OCI-LY1 (cell line): Measurements from ENCODE around the gene TST.

Source experiments
- EZH2 ChIP-seq: fragments of 200-600 bp; sonication (generic), shearing (Covaris generic); IDR thresholded peaks from 2 replicates; pipeline ENCODE4 v1.8.0; 2017; ENCODE audit warnings: borderline replicate concordance, mixed run types, mild to moderate bottlenecking, antibody characterized with exemption, low read length, moderate library complexity, mixed read lengths
- TF ChIP-seq, protein P1 (sequence below): fragments of 200-600 bp; sonication (generic), shearing (Covaris generic); IDR thresholded peaks from 2 replicates; pipeline ENCODE4 v1.5.1; 2017; ENCODE audit warnings: mild to moderate bottlenecking, antibody characterized with exemption, low read length, moderate library complexity, mixed read lengths

DNA sequence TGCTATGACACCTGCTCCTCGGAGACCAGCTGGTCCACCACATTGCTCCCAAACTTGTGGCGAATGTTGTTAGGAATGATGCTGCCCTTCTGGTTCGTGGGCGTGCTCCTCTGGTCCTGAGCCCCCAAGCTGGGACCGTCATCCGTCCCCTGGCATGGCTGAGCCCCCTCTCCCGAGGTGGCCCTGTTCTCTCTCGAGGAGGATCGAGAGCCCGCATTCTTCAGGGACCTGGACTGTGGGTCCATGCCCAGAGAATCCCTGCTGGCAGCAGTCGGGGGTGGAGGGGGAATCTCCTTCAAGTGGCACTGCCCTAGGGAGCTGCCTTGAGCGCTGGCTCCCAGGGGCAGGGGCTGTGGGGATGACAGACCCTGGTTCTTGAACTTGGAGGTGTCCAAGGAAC is 17.4 kb downstream of the TST start:
- no peak for TF ChIP-seq EZH2
- TF ChIP-seq, protein P1, sequence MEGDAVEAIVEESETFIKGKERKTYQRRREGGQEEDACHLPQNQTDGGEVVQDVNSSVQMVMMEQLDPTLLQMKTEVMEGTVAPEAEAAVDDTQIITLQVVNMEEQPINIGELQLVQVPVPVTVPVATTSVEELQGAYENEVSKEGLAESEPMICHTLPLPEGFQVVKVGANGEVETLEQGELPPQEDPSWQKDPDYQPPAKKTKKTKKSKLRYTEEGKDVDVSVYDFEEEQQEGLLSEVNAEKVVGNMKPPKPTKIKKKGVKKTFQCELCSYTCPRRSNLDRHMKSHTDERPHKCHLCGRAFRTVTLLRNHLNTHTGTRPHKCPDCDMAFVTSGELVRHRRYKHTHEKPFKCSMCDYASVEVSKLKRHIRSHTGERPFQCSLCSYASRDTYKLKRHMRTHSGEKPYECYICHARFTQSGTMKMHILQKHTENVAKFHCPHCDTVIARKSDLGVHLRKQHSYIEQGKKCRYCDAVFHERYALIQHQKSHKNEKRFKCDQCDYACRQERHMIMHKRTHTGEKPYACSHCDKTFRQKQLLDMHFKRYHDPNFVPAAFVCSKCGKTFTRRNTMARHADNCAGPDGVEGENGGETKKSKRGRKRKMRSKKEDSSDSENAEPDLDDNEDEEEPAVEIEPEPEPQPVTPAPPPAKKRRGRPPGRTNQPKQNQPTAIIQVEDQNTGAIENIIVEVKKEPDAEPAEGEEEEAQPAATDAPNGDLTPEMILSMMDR: no peak
